K562 (cell line): ENCODE data around the gene ID1. TPM values are rescaled to one million over a fixed set of nuclear protein-coding genes. Genes with fewer than 3 reads are reported as not detected.

Source experiments
- ARID1B ChIP-seq: fragments of 450-650 bp; IDR thresholded peaks from 2 replicates; pipeline ENCODE4 v1.6.1; 2016; ENCODE audit warnings: antibody characterized with exemption, mild to moderate bottlenecking, inconsistent platforms
- BDP1 ChIP-seq: IDR thresholded peaks from 3 replicates; pipeline ENCODE4 v1.6.1; 2011; ENCODE audit not compliant: insufficient read length, insufficient read depth
- DDX20 ChIP-seq: fragments of 450-650 bp; IDR thresholded peaks from 2 replicates; pipeline ENCODE4 v1.6.1; 2016; ENCODE audit warnings: missing genetic modification characterization, low read depth, mild to moderate bottlenecking, missing compliant biosample characterization, moderate library complexity
- GATA2 ChIP-seq: sonication (generic); formaldehyde crosslinking; IDR thresholded peaks from 2 replicates; pipeline ENCODE4 v1.4.0; 2020; ENCODE audit warnings: mild to moderate bottlenecking, missing genetic modification reagents
- HLTF ChIP-seq: fragments of 450-650 bp; IDR thresholded peaks from 2 replicates; pipeline ENCODE4 v1.6.1; 2016
- KAT7 ChIP-seq: sonication (generic); formaldehyde crosslinking; IDR thresholded peaks from 2 replicates; pipeline ENCODE4 v1.8.0; 2022; ENCODE audit warnings: missing genetic modification reagents, mild to moderate bottlenecking, borderline replicate concordance
- MEIS2 ChIP-seq: fragments of 450-650 bp; IDR thresholded peaks from 2 replicates; pipeline ENCODE4 v1.6.1; 2014; ENCODE audit warnings: mild to moderate bottlenecking; ENCODE audit not compliant: partially characterized antibody
- MTA3 ChIP-seq: fragments of 450-650 bp; formaldehyde crosslinking; IDR thresholded peaks from 2 replicates; pipeline ENCODE4 v1.6.1; 2017; ENCODE audit warnings: mild to moderate bottlenecking, borderline replicate concordance
- MTF1 ChIP-seq: fragments of 250-450 bp; sonication (Bioruptor Pico); IDR thresholded peaks from 2 replicates; pipeline ENCODE4 v1.9.0; 2021; ENCODE audit warnings: moderate library complexity, mild to moderate bottlenecking, inconsistent platforms, borderline replicate concordance
- NCOA1 ChIP-seq: fragments of 450-650 bp; IDR thresholded peaks from 2 replicates; pipeline ENCODE4 v1.6.1; 2016; ENCODE audit warnings: low read depth
- NONO ChIP-seq, 2 experiments: fragments of 200-400 bp in 1 of 2; fragments of 450-650 bp in 1 of 2; formaldehyde crosslinking in 1 of 2; IDR thresholded peaks; 2 replicates each; pipeline ENCODE4 v1.6.1; 2017; ENCODE audit warnings: low read depth in 2 of 2, mild to moderate bottlenecking in 2 of 2, moderate library complexity in 2 of 2, low read length in 1 of 2
- NR2F6 ChIP-seq: fragments of 450-650 bp; formaldehyde crosslinking; IDR thresholded peaks from 2 replicates; pipeline ENCODE4 v1.4.0; 2020; ENCODE audit warnings: mild to moderate bottlenecking
- RCOR1 ChIP-seq, 2 experiments: IDR thresholded peaks; 2 replicates each; pipeline ENCODE4 v1.6.1; 2012; ENCODE audit warnings: low read depth in 2 of 2, low read length in 2 of 2, borderline replicate concordance in 1 of 2, improper control_type of control experiment in 1 of 2
- SLC30A9 ChIP-seq: fragments of 250-450 bp; sonication (Bioruptor Pico); IDR thresholded peaks from 2 replicates; pipeline ENCODE4 v1.8.0; 2022; ENCODE audit warnings: mild to moderate bottlenecking, moderate library complexity
- SMARCA4 ChIP-seq: fragments of 450-650 bp; IDR thresholded peaks from 2 replicates; pipeline ENCODE4 v1.6.1; 2016
- TSHZ1 ChIP-seq: fragments of 250-450 bp; sonication (Bioruptor Pico); IDR thresholded peaks from 2 replicates; pipeline ENCODE4 v1.4.0; 2020; ENCODE audit warnings: mild to moderate bottlenecking, moderate library complexity
- ZBTB34 ChIP-seq: fragments of 250-450 bp; sonication (Bioruptor Pico); IDR thresholded peaks from 2 replicates; pipeline ENCODE4 v1.8.0; 2021; ENCODE audit warnings: mild to moderate bottlenecking, moderate library complexity
- polyA plus RNA-seq, 8 experiments: library from polyadenylated mRNA; depleted of rRNA in 4 of 8; stranded (reverse) in 5 of 8; unstranded in 3 of 8; fragments of >200 nt; fragmentation: Nextera tagmentation in 2 of 8; fragmentation: Illumina TruSeq in 1 of 8; extraction: Ambion mirVana in 2 of 8; extraction: Trizol in 1 of 8; gene quantifications; 2 replicates each; pipeline versions ENCODE4 v1.2.1 to v1.2.3, GENCODE V29; 2011 to 2014; ENCODE audit warnings: inconsistent platforms in 1 of 8, missing spikeins in 1 of 8
- total RNA-seq, 7 experiments: library from RNA; depleted of rRNA in 6 of 7; stranded (reverse); fragments of >200 nt in 6 of 7; fragmentation: Illumina TruSeq in 2 of 7; extraction: Trizol in 2 of 7; gene quantifications; 2 replicates each; pipeline versions ENCODE4 v1.2.1 to v1.2.3, GENCODE V29; 2011 to 2021; ENCODE audit warnings: low replicate concordance in 1 of 7
- TF ChIP-seq, protein P1 (sequence below), 2 experiments: IDR thresholded peaks; 2 replicates each; pipeline ENCODE4 v1.6.1; 2012; ENCODE audit warnings: improper control_type of control experiment in 2 of 2, low read depth in 2 of 2, low read length in 2 of 2, borderline replicate concordance in 1 of 2
- TF ChIP-seq, protein P2 (sequence below): sonication (generic); formaldehyde crosslinking; IDR thresholded peaks from 2 replicates; pipeline ENCODE4 v1.8.0; 2022; ENCODE audit warnings: missing genetic modification reagents, mild to moderate bottlenecking, moderate library complexity, borderline replicate concordance

Gene ID1
- total and polyA plus RNA-seq, 9 of the 15 experiments (the other 6 are each of a cell fraction or from before 2014, with no cell fraction given): 1.4 to 358 (median 65.0) TPM

GRCh38 chr20:31633339-31633914 lies 28.3 kb downstream of the ID1 start (continued):
- peak in 1 of 2 experiments; percentile 72; a peak in 1 of 4 replicates for TF ChIP-seq RCOR1 (IDR thresholded peaks at IDR 0.05; ENCODE audit: borderline replicate concordance in 1 of 2, low read depth in 2 of 2, low read length in 2 of 2)
- TF ChIP-seq, protein P1, sequence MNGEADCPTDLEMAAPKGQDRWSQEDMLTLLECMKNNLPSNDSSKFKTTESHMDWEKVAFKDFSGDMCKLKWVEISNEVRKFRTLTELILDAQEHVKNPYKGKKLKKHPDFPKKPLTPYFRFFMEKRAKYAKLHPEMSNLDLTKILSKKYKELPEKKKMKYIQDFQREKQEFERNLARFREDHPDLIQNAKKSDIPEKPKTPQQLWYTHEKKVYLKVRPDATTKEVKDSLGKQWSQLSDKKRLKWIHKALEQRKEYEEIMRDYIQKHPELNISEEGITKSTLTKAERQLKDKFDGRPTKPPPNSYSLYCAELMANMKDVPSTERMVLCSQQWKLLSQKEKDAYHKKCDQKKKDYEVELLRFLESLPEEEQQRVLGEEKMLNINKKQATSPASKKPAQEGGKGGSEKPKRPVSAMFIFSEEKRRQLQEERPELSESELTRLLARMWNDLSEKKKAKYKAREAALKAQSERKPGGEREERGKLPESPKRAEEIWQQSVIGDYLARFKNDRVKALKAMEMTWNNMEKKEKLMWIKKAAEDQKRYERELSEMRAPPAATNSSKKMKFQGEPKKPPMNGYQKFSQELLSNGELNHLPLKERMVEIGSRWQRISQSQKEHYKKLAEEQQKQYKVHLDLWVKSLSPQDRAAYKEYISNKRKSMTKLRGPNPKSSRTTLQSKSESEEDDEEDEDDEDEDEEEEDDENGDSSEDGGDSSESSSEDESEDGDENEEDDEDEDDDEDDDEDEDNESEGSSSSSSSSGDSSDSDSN (IDR thresholded peaks at IDR 0.05; ENCODE audit: borderline replicate concordance in 1 of 2, low read depth in 2 of 2, low read length in 2 of 2): peak in 1 of 2 experiments; percentile 77; a peak in 2 of 4 replicates
- TF ChIP-seq DDX20: no peak
- TF ChIP-seq KAT7 (CRISPR knock-in tag): no peak
- TF ChIP-seq TSHZ1 (CRISPR knock-in tag): no peak; the same call in 1 of the 2 replicates
- TF ChIP-seq SMARCA4: peak; percentile 54; the same call in 1 of the 2 replicates
- peak; percentile 41 for TF ChIP-seq MEIS2
- TF ChIP-seq HLTF: no peak
- peak; percentile 77 for TF ChIP-seq GATA2 (CRISPR knock-in tag)
- TF ChIP-seq MTF1 (CRISPR knock-in tag): no peak
- TF ChIP-seq BDP1: no peak
- no peak for TF ChIP-seq NCOA1
- TF ChIP-seq, protein P2, sequence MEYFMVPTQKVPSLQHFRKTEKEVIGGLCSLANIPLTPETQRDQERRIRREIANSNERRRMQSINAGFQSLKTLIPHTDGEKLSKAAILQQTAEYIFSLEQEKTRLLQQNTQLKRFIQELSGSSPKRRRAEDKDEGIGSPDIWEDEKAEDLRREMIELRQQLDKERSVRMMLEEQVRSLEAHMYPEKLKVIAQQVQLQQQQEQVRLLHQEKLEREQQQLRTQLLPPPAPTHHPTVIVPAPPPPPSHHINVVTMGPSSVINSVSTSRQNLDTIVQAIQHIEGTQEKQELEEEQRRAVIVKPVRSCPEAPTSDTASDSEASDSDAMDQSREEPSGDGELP: peak; percentile 81; the same call in 1 of the 2 replicates
- TF ChIP-seq ARID1B: peak; percentile 61
- no peak for TF ChIP-seq ZBTB34 (CRISPR knock-in tag)
- 0 out of 2 replicates have a peak, but pooled peaks have one; percentile 19 for TF ChIP-seq MTA3
- TF ChIP-seq NR2F6 (CRISPR knock-in tag): no peak
- TF ChIP-seq NONO (IDR thresholded peaks at IDR 0.05; ENCODE audit: low read depth in 2 of 2, low read length in 1 of 2): no peak
- no peak for TF ChIP-seq SLC30A9 (CRISPR knock-in tag)
